AG10803 (cell line): Measurements from ENCODE around the gene STK24.

Experiments used
- DNase-seq: peaks from one replicate; pipeline ENCODE4 v3.0.0; 2010; ENCODE audit warnings: low read depth
- H3K4me3 ChIP-seq: 2 replicates; pipeline ENCODE4 v1.5.1; 2011; ENCODE audit warnings: mild to moderate bottlenecking, low read length, control low read depth
- TF ChIP-seq, protein P1 (sequence below): conservative IDR thresholded peaks from 2 replicates; pipeline ENCODE4 v1.5.1; 2011; ENCODE audit warnings: mild to moderate bottlenecking, low read length, control low read depth, inconsistent platforms

The STK24 gene

DNA sequence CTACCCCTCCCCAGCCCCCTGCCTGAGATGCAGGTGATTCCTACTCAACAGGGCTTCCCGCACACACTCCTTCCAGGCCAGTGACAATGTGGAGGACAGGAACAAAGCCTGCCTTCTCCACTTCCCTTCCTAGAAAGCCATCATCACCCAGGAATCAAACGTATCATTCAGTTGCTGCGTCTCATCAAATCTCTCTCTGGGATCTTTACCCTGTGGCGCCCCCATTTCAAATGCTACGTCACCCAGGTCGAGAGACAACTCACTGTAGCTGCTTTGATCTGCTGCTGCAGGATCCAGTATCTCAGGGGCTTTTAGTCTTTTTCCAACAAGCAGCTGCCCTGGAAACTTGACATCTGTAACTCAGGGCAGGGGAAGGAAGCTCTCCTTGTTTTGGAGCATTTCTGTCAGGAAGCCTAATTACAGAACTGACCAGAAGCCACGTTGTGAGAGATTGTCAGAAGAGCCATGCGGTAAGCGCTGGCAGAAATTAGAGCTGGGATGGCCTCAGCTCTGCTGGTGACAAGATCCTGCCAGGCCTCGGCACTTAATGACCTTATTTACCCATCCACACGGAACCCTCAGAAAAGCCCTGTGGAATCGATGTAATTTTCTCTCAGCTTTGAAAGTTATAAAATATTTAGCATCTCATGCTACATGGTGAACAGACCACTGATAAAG lies 140.5 kb downstream of the STK24 start:
- no peak for DNase-seq
- H3K4me3 ChIP-seq = no peak overlapping the region
- TF ChIP-seq, protein P1, sequence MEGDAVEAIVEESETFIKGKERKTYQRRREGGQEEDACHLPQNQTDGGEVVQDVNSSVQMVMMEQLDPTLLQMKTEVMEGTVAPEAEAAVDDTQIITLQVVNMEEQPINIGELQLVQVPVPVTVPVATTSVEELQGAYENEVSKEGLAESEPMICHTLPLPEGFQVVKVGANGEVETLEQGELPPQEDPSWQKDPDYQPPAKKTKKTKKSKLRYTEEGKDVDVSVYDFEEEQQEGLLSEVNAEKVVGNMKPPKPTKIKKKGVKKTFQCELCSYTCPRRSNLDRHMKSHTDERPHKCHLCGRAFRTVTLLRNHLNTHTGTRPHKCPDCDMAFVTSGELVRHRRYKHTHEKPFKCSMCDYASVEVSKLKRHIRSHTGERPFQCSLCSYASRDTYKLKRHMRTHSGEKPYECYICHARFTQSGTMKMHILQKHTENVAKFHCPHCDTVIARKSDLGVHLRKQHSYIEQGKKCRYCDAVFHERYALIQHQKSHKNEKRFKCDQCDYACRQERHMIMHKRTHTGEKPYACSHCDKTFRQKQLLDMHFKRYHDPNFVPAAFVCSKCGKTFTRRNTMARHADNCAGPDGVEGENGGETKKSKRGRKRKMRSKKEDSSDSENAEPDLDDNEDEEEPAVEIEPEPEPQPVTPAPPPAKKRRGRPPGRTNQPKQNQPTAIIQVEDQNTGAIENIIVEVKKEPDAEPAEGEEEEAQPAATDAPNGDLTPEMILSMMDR = no peak

DNA sequence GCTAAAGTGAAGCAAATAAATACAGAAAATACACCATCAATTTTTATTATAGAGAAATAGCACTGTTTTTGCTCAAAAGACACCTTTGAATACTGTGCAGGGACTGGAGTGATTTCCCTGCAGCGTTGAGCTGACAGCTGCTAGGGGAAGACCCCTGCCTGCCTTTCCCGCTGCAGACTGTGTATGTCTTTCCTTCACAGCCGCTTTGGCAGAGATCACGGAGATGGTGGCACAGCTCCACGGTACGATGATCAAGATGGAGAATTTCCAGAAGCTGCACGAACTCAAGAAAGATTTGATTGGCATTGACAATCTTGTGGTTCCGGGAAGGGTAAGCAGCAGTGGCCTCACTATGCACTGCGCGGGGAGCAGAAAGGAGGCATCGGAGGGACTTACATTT lies 141.5 kb downstream of the STK24 start:
- no peak overlapping the region for H3K4me3 ChIP-seq
- DNase-seq = no peak
- TF ChIP-seq, protein P1 = no peak

DNA sequence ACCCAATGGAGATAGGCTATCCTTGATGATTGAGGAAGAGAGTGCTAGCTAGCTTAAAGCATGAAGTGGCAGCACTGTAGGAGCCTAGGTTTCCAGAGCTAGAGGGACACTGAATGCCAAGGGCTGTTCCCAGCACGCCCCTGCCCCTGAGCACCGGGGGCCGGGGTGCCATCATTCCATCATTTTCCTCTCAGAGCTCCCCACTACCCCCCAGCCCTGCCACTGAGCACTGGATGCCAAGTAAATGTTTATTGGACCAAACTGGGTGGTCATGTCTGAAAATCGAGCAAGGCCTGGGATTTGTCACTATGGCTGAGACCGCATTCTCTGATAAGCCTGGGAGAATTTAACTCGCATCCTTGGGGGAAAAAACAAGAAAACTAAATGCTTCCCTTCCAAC lies 142.8 kb downstream of the STK24 start:
- no peak for DNase-seq
- TF ChIP-seq, protein P1 = no peak
- no peak overlapping the region for H3K4me3 ChIP-seq

DNA sequence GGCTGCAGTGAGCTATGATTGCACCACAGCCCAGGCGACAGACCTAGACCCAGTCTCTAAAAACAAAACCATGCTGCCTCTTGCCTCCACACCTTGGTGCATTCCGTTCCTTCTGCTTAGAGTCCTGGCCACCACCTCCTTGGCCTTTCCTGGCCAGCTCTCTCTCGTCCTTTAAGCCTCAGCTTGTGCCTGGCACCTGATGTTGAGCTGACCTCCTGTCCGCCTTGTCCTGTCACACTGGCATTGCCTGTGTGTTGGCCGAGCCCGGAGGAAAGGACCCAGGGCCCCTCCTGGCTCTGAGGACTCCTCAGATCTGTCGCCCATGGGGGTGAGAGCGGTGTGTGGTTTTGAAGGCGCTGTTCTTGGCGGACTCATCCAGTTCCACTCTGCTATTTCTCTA lies 143.3 kb downstream of the STK24 start:
- no peak overlapping the region for H3K4me3 ChIP-seq
- DNase-seq = no peak
- TF ChIP-seq, protein P1 = no peak

DNA sequence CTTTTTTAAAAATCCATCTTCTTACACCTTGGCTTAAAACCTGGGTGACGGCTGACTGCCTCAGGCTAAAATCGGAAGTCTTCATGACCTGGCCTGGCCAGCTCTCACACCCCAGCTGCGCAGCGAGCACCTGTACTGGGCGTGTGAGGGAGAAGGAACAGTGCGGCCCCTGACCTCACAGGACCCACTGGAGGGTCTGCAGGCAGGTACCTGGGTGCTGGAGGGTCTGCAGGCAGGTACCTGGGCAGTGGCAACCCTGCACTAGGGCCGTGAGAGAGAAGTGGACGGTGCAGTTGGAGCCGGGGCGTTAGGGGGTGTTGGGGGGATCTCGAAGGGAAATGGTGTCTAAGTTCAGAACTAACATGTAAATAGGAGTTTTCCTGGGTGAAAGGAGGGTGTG lies 144.3 kb downstream of the STK24 start:
- TF ChIP-seq, protein P1 = no peak
- H3K4me3 ChIP-seq = no peak overlapping the region
- no peak for DNase-seq

DNA sequence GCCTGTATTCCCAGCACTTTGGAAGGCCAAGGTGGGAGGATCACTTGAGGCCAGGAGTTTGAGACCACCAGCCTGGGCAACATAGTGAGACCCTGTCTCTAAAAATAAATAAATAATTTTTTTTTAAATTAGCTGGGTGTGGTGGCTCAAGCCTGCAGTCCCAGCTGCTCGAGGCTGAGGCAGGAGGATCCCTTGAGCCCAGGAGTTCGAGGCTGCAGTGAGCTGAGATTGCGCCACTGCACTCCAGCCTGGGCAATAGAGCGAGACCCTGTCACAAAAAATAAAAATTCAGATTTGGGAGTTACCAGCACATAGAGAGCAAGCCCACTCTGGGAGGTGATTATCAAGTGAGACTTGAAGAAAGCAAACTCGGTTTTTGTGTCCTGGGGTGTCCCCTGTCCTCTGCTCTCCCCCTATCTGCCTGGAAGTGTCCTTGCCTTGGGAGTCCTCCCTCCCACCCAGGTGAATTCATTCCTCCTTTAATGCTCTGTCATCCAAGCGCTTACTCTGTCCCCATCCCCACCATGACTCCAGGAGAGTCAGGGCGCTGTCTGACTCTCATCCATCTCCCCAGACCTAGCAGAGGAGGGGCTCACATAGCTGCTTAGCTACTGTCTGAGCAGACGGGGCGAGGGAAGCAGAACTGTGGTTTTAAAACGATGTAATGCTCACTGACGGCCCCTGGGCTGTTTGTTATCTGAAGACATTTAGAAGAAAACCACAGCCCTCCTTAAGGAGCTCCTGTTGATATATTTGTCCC lies 146.8 kb downstream of the STK24 start:
- TF ChIP-seq, protein P1 = no peak
- no peak overlapping the region for H3K4me3 ChIP-seq
- no peak for DNase-seq

DNA sequence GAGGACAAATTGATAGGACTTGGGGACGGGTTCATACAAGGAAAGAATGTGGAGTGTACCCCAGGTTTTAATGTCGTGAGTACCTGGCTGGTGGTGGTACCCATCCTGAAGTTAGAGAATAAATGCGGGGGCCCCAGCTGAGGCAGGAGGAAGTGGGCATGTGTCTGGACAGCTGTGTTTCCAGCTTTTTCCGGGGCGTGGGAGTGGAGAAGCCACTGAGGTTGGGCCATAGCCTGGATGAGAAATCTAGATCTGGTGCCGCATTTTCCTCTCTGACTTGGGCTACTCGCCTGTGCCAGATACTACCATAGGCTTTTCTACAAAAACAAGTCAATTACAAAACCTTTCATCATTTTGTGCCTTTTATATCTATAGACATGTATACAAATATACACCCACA lies 147.4 kb downstream of the STK24 start:
- no peak overlapping the region for H3K4me3 ChIP-seq
- TF ChIP-seq, protein P1 = no peak
- DNase-seq = no peak
